SK-N-SH (cell line): ENCODE measurements around the gene ZNF541. TPM values are rescaled to one million over a fixed set of nuclear protein-coding genes. Genes with fewer than 3 reads are reported as not detected.

Source experiments
- CTCF ChIA-PET: fragments of 300-600, 350-600 bp; formaldehyde crosslinking; extraction: SDS; loops from one replicate; lab custom pipeline; 2021; lab: Yijun Ruan, JAX
- POLR2A ChIA-PET: fragments of 350-600 bp; sonication (Branson Sonifier 250); formaldehyde crosslinking; extraction: SDS; loops from one replicate; lab custom pipeline; 2020; ENCODE audit warnings: antibody characterized with exemption, inconsistent platforms; lab: Yijun Ruan, JAX
- DNase-seq: peaks from one replicate; pipeline ENCODE4 v3.0.0; 2012
- H2AFZ ChIP-seq: fragments of 200-600 bp; sonication (generic); 2 replicates; pipeline ENCODE4 v1.8.1; 2016; ENCODE audit warnings: antibody characterized with exemption, mild to moderate bottlenecking, low read depth
- H3F3A ChIP-seq: fragments of 200-600 bp; sonication (generic); replicated peaks from 2 replicates; pipeline ENCODE3; 2016; ENCODE audit warnings: antibody characterized with exemption, mild to moderate bottlenecking; ENCODE audit not compliant: insufficient read depth
- H3K27ac ChIP-seq, 2 experiments: fragments of 200-500 bp in 1 of 2; fragments of 200-600 bp in 1 of 2; sonication (Bioruptor generic) in 1 of 2; sonication (generic), shearing (Covaris generic) in 1 of 2; 2 replicates each; pipeline versions ENCODE4 v1.5.1 to v1.6.1; 2014 to 2016; ENCODE audit warnings: low read depth in 2 of 2, inconsistent platforms in 1 of 2, low read length in 1 of 2, mild to moderate bottlenecking in 1 of 2, mixed read lengths in 1 of 2
- H3K27me3 ChIP-seq: fragments of 200-600 bp; sonication (generic), shearing (Covaris generic); 2 replicates; pipeline ENCODE4 v1.6.1; 2016; ENCODE audit warnings: mixed run types; ENCODE audit not compliant: insufficient read depth
- H3K36me3 ChIP-seq, 2 experiments: fragments of 200-500 bp in 1 of 2; fragments of 200-600 bp in 1 of 2; sonication (Bioruptor generic) in 1 of 2; sonication (generic) in 1 of 2; replicated peaks in 1 of 2; 2 replicates each; pipeline versions ENCODE3 to v1.5.1; 2014 to 2016; ENCODE audit warnings: low read length in 1 of 2, mild to moderate bottlenecking in 1 of 2; ENCODE audit not compliant: insufficient read depth in 2 of 2, control insufficient read depth in 1 of 2
- H3K4me1 ChIP-seq, 2 experiments: fragments of 200-500 bp in 1 of 2; fragments of 200-600 bp in 1 of 2; sonication (Bioruptor generic) in 1 of 2; sonication (generic), shearing (Covaris generic) in 1 of 2; 2 replicates each; pipeline versions ENCODE4 v1.5.1 to v1.6.1; 2014 to 2016; ENCODE audit warnings: low read depth in 1 of 2, low read length in 1 of 2, mixed run types in 1 of 2; ENCODE audit not compliant: insufficient read depth in 2 of 2, control insufficient read depth in 1 of 2
- H3K4me2 ChIP-seq: fragments of 200-600 bp; sonication (generic), shearing (Covaris generic); 2 replicates; pipeline ENCODE4 v1.6.1; 2017; ENCODE audit warnings: mixed run types
- H3K4me3 ChIP-seq, 2 experiments: fragments of 200-500 bp in 1 of 2; fragments of 200-600 bp in 1 of 2; sonication (Bioruptor generic) in 1 of 2; sonication (generic), shearing (Covaris generic) in 1 of 2; 2 replicates each; pipeline versions ENCODE4 v1.5.1 to v1.8.1; 2014 to 2016; ENCODE audit warnings: low read depth in 2 of 2, inconsistent platforms in 1 of 2, low read length in 1 of 2, mild to moderate bottlenecking in 1 of 2, mixed read lengths in 1 of 2, moderate library complexity in 1 of 2
- H3K79me2 ChIP-seq: fragments of 200-600 bp; sonication (generic); 2 replicates; pipeline ENCODE4 v1.8.1; 2017; ENCODE audit warnings: mild to moderate bottlenecking; ENCODE audit not compliant: insufficient read depth
- H3K9ac ChIP-seq: fragments of 200-600 bp; sonication (generic); 2 replicates; pipeline ENCODE4 v1.6.1; 2017; ENCODE audit warnings: mixed run types
- H3K9me2 ChIP-seq: fragments of 200-600 bp; sonication (generic); 2 replicates; pipeline ENCODE4 v1.6.1; 2017; ENCODE audit warnings: mixed run types
- H3K9me3 ChIP-seq: fragments of 200-600 bp; sonication (generic); 2 replicates; pipeline ENCODE4 v1.6.1; 2017; ENCODE audit warnings: mixed run types, mild to moderate bottlenecking, moderate library complexity
- H4K20me1 ChIP-seq: fragments of 200-600 bp; sonication (generic); 2 replicates; pipeline ENCODE4 v1.6.1; 2017; ENCODE audit warnings: mild to moderate bottlenecking, mixed run types; ENCODE audit not compliant: insufficient read depth
- CHD2 ChIP-seq: fragments of 150-350 bp; IDR thresholded peaks from 2 replicates; pipeline ENCODE4 v1.6.1; 2018; ENCODE audit warnings: low read length; ENCODE audit not compliant: partially characterized antibody
- EZH2phosphoT487 ChIP-seq: fragments of 200-600 bp; sonication (generic); IDR thresholded peaks from 2 replicates; pipeline ENCODE4 v1.6.1; 2017; ENCODE audit warnings: low read depth, mixed run types, mild to moderate bottlenecking, antibody characterized with exemption, moderate library complexity, borderline replicate concordance
- FOSL2 ChIP-seq: IDR thresholded peaks from 2 replicates; pipeline ENCODE4 v1.4.0; 2012; ENCODE audit warnings: low read depth, mild to moderate bottlenecking, moderate library complexity, borderline replicate concordance
- FOXJ3 ChIP-seq: sonication (generic); formaldehyde crosslinking; IDR thresholded peaks from 2 replicates; pipeline ENCODE4 v1.5.1; 2020; ENCODE audit warnings: mild to moderate bottlenecking, missing genetic modification reagents
- GATA2 ChIP-seq: sonication (generic); formaldehyde crosslinking; IDR thresholded peaks from 2 replicates; pipeline ENCODE4 v1.5.0; 2020; ENCODE audit warnings: mild to moderate bottlenecking, missing genetic modification reagents
- JUND ChIP-seq: IDR thresholded peaks from 2 replicates; pipeline ENCODE4 v1.4.0; 2012
- MEF2A ChIP-seq: IDR thresholded peaks from 2 replicates; pipeline ENCODE4 v1.4.0; 2012; ENCODE audit warnings: low read depth, borderline replicate concordance
- MXI1 ChIP-seq: IDR thresholded peaks from 2 replicates; pipeline ENCODE4 v1.6.1; 2012; ENCODE audit warnings: mild to moderate bottlenecking, low read depth, low read length, improper control_type of control experiment
- NFIC ChIP-seq: IDR thresholded peaks from 2 replicates; pipeline ENCODE4 v1.4.0; 2012; ENCODE audit warnings: borderline replicate concordance
- NRF1 ChIP-seq: IDR thresholded peaks from 2 replicates; pipeline ENCODE4 v1.6.1; 2012; ENCODE audit warnings: low read depth, mild to moderate bottlenecking, low read length
- PBX3 ChIP-seq: IDR thresholded peaks from 2 replicates; pipeline ENCODE4; 2012
- RAD21 ChIP-seq: IDR thresholded peaks from 2 replicates; pipeline ENCODE4 v1.6.1; 2012; ENCODE audit warnings: mild to moderate bottlenecking, low read length
- RCOR1 ChIP-seq: fragments of 150-350 bp; IDR thresholded peaks from 2 replicates; pipeline ENCODE4 v1.6.1; 2017; ENCODE audit warnings: antibody characterized with exemption, low read length
- RFX5 ChIP-seq: IDR thresholded peaks from 2 replicates; pipeline ENCODE4 v1.6.1; 2012; ENCODE audit warnings: mild to moderate bottlenecking, improper control_type of control experiment, low read length
- RXRA ChIP-seq: IDR thresholded peaks from 2 replicates; pipeline ENCODE4 v1.4.0; 2012; ENCODE audit warnings: low read depth, mild to moderate bottlenecking, borderline replicate concordance
- SIN3A ChIP-seq: IDR thresholded peaks from 2 replicates; pipeline ENCODE4 v1.6.1; 2012; ENCODE audit warnings: low read depth, mild to moderate bottlenecking, low read length, moderate library complexity, borderline replicate concordance
- SMC3 ChIP-seq: IDR thresholded peaks from 2 replicates; pipeline ENCODE4 v1.6.1; 2012; ENCODE audit warnings: low read depth, low read length, improper control_type of control experiment
- TAF1 ChIP-seq: IDR thresholded peaks from 2 replicates; pipeline ENCODE4 v1.6.1; 2012; ENCODE audit warnings: low read depth, mild to moderate bottlenecking, low read length, moderate library complexity, borderline replicate concordance
- TCF12 ChIP-seq: IDR thresholded peaks from 2 replicates; pipeline ENCODE4 v1.4.0; 2012
- USF2 ChIP-seq: fragments of 150-350 bp; IDR thresholded peaks from 2 replicates; pipeline ENCODE4 v1.6.1; 2017; ENCODE audit warnings: antibody characterized with exemption, low read length, low read depth, borderline replicate concordance
- YY1 ChIP-seq: IDR thresholded peaks from 2 replicates; pipeline ENCODE4 v1.4.0; 2012; ENCODE audit warnings: low read depth, mild to moderate bottlenecking
- WGBS: methylation state at CpG from one replicate; pipeline ENCODE4 v1.1.6; 2017; ENCODE audit warnings: low lambda C conversion rate; 5-methylcytosine and 5-hydroxymethylcytosine counted together
- polyA plus RNA-seq, 3 experiments: library from polyadenylated mRNA; depleted of rRNA; stranded (reverse); fragments of >200 nt; gene quantifications; 2 replicates each; pipeline ENCODE4 v1.2.3, GENCODE V29; 2012

The ZNF541 gene
- polyA plus RNA-seq, 1 of the 3 experiments (the other 2 are of a cell fraction): 0.08 TPM

GRCh38 chr19:47561440-47562057 is 11.4 kb downstream of the ZNF541 start:
- 97% methylated on average over 7 of the region's 7 CpGs for WGBS
- Histone ChIP-seq H3K9me3 (no peaks in the 10 kb centered on the region), H3K4me1 (no peaks in the 10 kb centered on the region), H3K27ac (no peak overlapping the region), H3K79me2 (no peaks in the 10 kb centered on the region), H3K9ac (no peak overlapping the region), H3K9me2 (no peaks in the 10 kb centered on the region), H3F3A (no peaks in the 10 kb centered on the region), H3K4me2 (no peak overlapping the region), H3K36me3 (no peaks in the 10 kb centered on the region), H4K20me1 (no peaks in the 10 kb centered on the region), H3K27me3 (no peaks in the 10 kb centered on the region), H2AFZ (no peak overlapping the region), H3K4me3 (no peak overlapping the region)
- TF ChIP-seq RXRA (no peak), RFX5 (no peak), TCF12 (no peak), SIN3A (no peak), YY1 (no peak), GATA2 (CRISPR knock-in tag) (no peak), TAF1 (no peak), PBX3 (no peak), FOSL2 (no peak), NRF1 (no peak), SMC3 (no peak), MEF2A (no peak), FOXJ3 (CRISPR knock-in tag) (no peak), USF2 (no peak)
- ChIA-PET CTCF (interaction anchor here (1.4 to 2.6 kb wide), 2 partner anchors 18 to 125 kb away, joined by 3 to 7 read pairs; no protein-coding TSS in a partner anchor), POLR2A (no interaction called here)
- DNase-seq: no peak

GRCh38 chr19:47560999-47561398 is 11.9 kb downstream of the ZNF541 start:
- CTCF ChIA-PET: interaction anchor here (1.1 to 2.6 kb wide), 3 partner anchors 18 to 124 kb away, joined by 3 to 7 read pairs (median 3); partner anchors contain the start of gene NAPA
- Histone ChIP-seq H3K9me3 (no peaks in the 10 kb centered on the region), H3K4me1 (no peaks in the 10 kb centered on the region), H3K36me3 (no peaks in the 10 kb centered on the region), H4K20me1 (no peaks in the 10 kb centered on the region), H3K9ac (no peak overlapping the region), H3K4me2 (no peak overlapping the region), H3K9me2 (no peaks in the 10 kb centered on the region), H3K27ac (no peak overlapping the region), H3K27me3 (no peaks in the 10 kb centered on the region), H2AFZ (no peak overlapping the region), H3K79me2 (no peaks in the 10 kb centered on the region), H3K4me3 (no peak overlapping the region), H3F3A (no peaks in the 10 kb centered on the region)
- WGBS: 89% methylated on average over 2 of the region's 2 CpGs
- no peak for DNase-seq
- POLR2A ChIA-PET: no interaction called here
- TF ChIP-seq FOSL2 (no peak), TCF12 (no peak), RCOR1 (no peak), EZH2phosphoT487 (no peak), NFIC (no peak), JUND (no peak), CHD2 (no peak), RAD21 (no peak), USF2 (no peak), MXI1 (no peak), MEF2A (no peak)
